Mammary epithelial cell (primary cell): Measurements from ENCODE around the gene VPS37D.
"Not testable (repeated sequence)": the region's sequence is repeated elsewhere in the genome, so short reads cannot be mapped to it uniquely, and the experiment has no call there.

Experiments
- EZH2 ChIP-seq: IDR thresholded peaks from 2 replicates; pipeline ENCODE4 v1.6.1; 2012; ENCODE audit warnings: low read length, inconsistent platforms, borderline replicate concordance
- TF ChIP-seq, protein P1 (sequence below), 2 donors: IDR thresholded peaks in 1 of 2; conservative IDR thresholded peaks in 1 of 2; 2 replicates each; pipeline ENCODE4 v1.5.1; 2011 to 2012; ENCODE audit warnings: inconsistent platforms in 2 of 2, low read length in 2 of 2, mild to moderate bottlenecking in 2 of 2, control low read depth in 1 of 2, low read depth in 1 of 2; ENCODE audit not compliant: insufficient read depth in 1 of 2; ENCODE audit errors: extremely low read depth in 1 of 2

DNA sequence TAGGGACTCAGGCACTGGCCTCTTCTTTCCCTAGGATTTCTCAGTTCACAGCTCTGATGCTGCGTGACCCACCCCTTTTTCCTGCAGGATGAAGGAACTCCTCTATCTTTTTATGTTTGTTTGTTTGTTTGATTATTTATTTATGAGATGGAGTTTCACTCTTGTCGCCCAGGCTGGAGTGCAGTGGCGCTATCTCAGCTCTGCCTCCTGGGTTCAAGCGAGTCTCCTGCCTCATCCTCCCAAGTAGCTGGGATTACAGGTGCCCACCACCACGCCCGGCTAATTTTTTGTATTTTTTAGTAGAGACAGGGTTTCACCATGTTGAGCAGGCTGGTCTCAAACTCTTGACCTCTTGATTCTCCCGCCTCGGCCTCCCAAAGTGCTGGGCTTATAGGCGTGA lies 52.8 kb downstream of the VPS37D start:
- TF ChIP-seq, protein P1, sequence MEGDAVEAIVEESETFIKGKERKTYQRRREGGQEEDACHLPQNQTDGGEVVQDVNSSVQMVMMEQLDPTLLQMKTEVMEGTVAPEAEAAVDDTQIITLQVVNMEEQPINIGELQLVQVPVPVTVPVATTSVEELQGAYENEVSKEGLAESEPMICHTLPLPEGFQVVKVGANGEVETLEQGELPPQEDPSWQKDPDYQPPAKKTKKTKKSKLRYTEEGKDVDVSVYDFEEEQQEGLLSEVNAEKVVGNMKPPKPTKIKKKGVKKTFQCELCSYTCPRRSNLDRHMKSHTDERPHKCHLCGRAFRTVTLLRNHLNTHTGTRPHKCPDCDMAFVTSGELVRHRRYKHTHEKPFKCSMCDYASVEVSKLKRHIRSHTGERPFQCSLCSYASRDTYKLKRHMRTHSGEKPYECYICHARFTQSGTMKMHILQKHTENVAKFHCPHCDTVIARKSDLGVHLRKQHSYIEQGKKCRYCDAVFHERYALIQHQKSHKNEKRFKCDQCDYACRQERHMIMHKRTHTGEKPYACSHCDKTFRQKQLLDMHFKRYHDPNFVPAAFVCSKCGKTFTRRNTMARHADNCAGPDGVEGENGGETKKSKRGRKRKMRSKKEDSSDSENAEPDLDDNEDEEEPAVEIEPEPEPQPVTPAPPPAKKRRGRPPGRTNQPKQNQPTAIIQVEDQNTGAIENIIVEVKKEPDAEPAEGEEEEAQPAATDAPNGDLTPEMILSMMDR (conservative IDR thresholded peaks at IDR 0.05 in 1 of 2, IDR thresholded peaks at IDR 0.05 in 1 of 2; ENCODE audit: extremely low read depth in 1 of 2, insufficient read depth in 1 of 2, low read depth in 1 of 2, low read length in 2 of 2) = not testable (repeated sequence)
- not testable (repeated sequence) for TF ChIP-seq EZH2
